MG63 (cell line): ENCODE measurements around the gene RAB3A. TPM values are rescaled to one million over a fixed set of nuclear protein-coding genes. Genes with fewer than 3 reads are reported as not detected.

Experiments used
- DNase-seq: peaks from one replicate; pipeline ENCODE4 v3.0.0-alpha.2; 2020
- H3K27me3 ChIP-seq: fragments of 250-450 bp; sonication (Bioruptor Pico); 2 replicates; pipeline ENCODE4 v1.5.1; 2020; ENCODE audit warnings: mild to moderate bottlenecking, moderate library complexity
- H3K36me3 ChIP-seq: fragments of 250-450 bp; sonication (Bioruptor Pico); 2 replicates; pipeline ENCODE4 v1.5.1; 2020; ENCODE audit warnings: mild to moderate bottlenecking, moderate library complexity
- H3K4me3 ChIP-seq: fragments of 250-450 bp; sonication (Bioruptor Pico); 2 replicates; pipeline ENCODE4 v1.5.1; 2020; ENCODE audit warnings: mild to moderate bottlenecking, moderate library complexity
- H3K9me3 ChIP-seq: fragments of 250-450 bp; sonication (Bioruptor Pico); 2 replicates; pipeline ENCODE4 v1.5.1; 2020; ENCODE audit warnings: mild to moderate bottlenecking, moderate library complexity
- total RNA-seq: library from RNA; depleted of rRNA; stranded (reverse); fragments of >200 nt; shearing (Covaris generic); gene quantifications from 2 replicates; pipeline ENCODE4 v1.2.3, GENCODE V29; 2014; ENCODE audit warnings: low replicate concordance; rRNA removed

RAB3A gene
- total RNA-seq, result 0.99 TPM in 1 of 2 replicates, not detected in the other

DNA sequence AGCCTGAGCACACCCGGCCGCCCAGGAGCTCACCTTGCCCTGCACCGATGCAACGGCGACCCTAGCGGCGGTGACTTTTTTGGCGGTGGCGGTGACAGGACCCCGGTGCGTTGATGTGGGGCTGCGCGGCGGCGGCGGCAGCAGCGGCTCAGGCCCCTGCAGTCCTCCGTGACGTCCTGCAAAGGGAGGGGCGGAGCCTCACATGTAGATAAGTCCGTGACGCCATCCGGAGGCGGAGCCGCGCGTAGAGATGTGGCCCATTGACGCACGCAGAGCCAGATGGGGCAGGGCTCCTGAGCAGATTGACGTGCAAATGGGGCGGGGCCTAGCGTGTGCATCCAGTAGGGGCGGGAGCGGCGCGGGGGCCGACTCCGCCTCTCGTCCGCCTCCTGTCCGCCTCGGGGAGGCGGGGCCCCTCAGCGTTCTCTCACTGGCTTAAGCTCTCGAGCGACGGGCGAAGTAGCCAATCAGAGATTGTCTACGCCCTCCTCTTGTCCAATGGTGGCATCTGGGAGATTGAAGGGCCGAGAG, at the start of gene RAB3A:
TSS of gene RAB3A (minus strand) at position 180 of the 531 bp plus-strand sequence. CDS start 1,302 bp downstream, outside the sequence.
- Histone ChIP-seq H3K4me3 (peak within 1 kb of the TSS; percentile 86), H3K36me3 (peaks cover 14% of the 10 kb centered on the region), H3K9me3 (no peaks in the 10 kb centered on the region), H3K27me3 (no peaks in the 10 kb centered on the region)
- DNase-seq, result peak; percentile 100

GRCh38 chr19:18253130-18253529, 49.3 kb upstream of the RAB3A start:
- Histone ChIP-seq H3K27me3 (no peaks in the 10 kb centered on the region), H3K9me3 (no peaks in the 10 kb centered on the region), H3K4me3 (no peak overlapping the region), H3K36me3 (no peaks in the 10 kb centered on the region)
- no peak for DNase-seq

DNA sequence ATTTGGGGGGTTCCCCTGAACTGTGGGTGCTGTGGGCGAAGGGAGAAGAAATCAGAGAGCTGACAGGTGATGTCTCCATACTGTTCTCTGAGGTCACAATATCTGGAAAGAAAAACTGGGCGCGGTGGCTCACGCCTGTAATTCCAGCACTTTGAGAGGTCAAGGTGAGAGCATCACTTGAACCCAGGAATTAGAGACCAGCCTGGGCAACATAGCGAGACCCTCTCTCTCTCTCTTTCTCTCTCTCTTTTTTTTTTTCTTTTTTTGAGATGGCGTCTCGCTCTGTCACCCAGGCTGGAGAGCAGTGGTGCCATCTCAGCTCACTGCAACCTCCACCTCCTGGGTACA, 48.5 kb upstream of the RAB3A start:
- Histone ChIP-seq H3K9me3 (no peaks in the 10 kb centered on the region), H3K36me3 (no peaks in the 10 kb centered on the region), H3K27me3 (no peaks in the 10 kb centered on the region), H3K4me3 (no peak overlapping the region)
- no peak for DNase-seq

- DNase-seq, result peak; percentile 46
- H3K36me3 ChIP-seq, result no peaks in the 10 kb centered on the region
- H3K27me3 ChIP-seq, result no peaks in the 10 kb centered on the region
- H3K9me3 ChIP-seq, result no peaks in the 10 kb centered on the region
- H3K4me3 ChIP-seq, result no peak overlapping the region
Measured at GRCh38 chr19:18251587-18252369, 47.9 kb upstream of the RAB3A start.

GRCh38 chr19:18249834-18250233, 46.0 kb upstream of the RAB3A start:
- Histone ChIP-seq H3K9me3 (no peaks in the 10 kb centered on the region), H3K4me3 (no peak overlapping the region), H3K36me3 (no peaks in the 10 kb centered on the region), H3K27me3 (no peaks in the 10 kb centered on the region)
- DNase-seq, result no peak

GRCh38 chr19:18245297-18245696, 41.5 kb upstream of the RAB3A start:
- H3K9me3 ChIP-seq, result no peaks in the 10 kb centered on the region
- no peak overlapping the region for H3K4me3 ChIP-seq
- DNase-seq, result no peak
- H3K27me3 ChIP-seq, result no peaks in the 10 kb centered on the region
- no peaks in the 10 kb centered on the region for H3K36me3 ChIP-seq

- Histone ChIP-seq H3K9me3 (no peaks in the 10 kb centered on the region), H3K36me3 (no peaks in the 10 kb centered on the region), H3K27me3 (peaks cover 10% of the 10 kb centered on the region), H3K4me3 (no peak overlapping the region)
- no peak for DNase-seq
Measured at GRCh38 chr19:18239303-18239702, 35.5 kb upstream of the RAB3A start.

DNA sequence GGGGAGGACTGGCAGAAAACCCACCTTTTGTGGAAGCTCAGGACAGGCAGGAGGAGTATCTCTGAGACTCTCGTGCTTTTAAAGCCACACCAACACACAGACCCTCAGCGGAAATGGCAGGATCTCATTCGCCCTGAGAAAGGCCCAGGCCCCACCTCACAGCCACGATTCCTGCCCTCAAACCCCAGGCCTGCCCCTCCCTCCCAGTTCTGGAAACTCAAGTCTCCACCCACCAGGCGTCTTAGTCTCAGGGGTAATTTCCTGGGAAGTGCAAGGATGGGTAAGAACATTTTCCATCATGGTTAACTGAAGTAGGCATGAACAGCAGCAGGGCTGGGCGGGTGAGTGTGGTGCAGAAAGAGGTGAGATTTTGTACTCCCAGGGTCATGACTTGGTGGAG, 30.4 kb upstream of the RAB3A start:
- H3K9me3 ChIP-seq, result peaks cover 6% of the 10 kb centered on the region
- DNase-seq, result no peak
- peaks cover 10% of the 10 kb centered on the region for H3K27me3 ChIP-seq
- H3K4me3 ChIP-seq, result no peak overlapping the region
- no peaks in the 10 kb centered on the region for H3K36me3 ChIP-seq

GRCh38 chr19:18233224-18233825, 29.5 kb upstream of the RAB3A start:
- Histone ChIP-seq H3K4me3 (no peak overlapping the region), H3K27me3 (peaks cover 8% of the 10 kb centered on the region), H3K9me3 (peaks cover 6% of the 10 kb centered on the region), H3K36me3 (no peaks in the 10 kb centered on the region)
- peak; percentile 48 for DNase-seq

GRCh38 chr19:18232540-18233223, 28.8 kb upstream of the RAB3A start:
- no peak for DNase-seq
- H3K9me3 ChIP-seq, result peaks cover 6% of the 10 kb centered on the region
- H3K4me3 ChIP-seq, result no peak overlapping the region
- H3K36me3 ChIP-seq, result no peaks in the 10 kb centered on the region
- H3K27me3 ChIP-seq, result peaks cover 8% of the 10 kb centered on the region

GRCh38 chr19:18231775-18232174, 27.9 kb upstream of the RAB3A start:
- Histone ChIP-seq H3K36me3 (no peaks in the 10 kb centered on the region), H3K27me3 (peaks cover 8% of the 10 kb centered on the region), H3K4me3 (no peak overlapping the region), H3K9me3 (peaks cover 6% of the 10 kb centered on the region)
- DNase-seq, result no peak

DNA sequence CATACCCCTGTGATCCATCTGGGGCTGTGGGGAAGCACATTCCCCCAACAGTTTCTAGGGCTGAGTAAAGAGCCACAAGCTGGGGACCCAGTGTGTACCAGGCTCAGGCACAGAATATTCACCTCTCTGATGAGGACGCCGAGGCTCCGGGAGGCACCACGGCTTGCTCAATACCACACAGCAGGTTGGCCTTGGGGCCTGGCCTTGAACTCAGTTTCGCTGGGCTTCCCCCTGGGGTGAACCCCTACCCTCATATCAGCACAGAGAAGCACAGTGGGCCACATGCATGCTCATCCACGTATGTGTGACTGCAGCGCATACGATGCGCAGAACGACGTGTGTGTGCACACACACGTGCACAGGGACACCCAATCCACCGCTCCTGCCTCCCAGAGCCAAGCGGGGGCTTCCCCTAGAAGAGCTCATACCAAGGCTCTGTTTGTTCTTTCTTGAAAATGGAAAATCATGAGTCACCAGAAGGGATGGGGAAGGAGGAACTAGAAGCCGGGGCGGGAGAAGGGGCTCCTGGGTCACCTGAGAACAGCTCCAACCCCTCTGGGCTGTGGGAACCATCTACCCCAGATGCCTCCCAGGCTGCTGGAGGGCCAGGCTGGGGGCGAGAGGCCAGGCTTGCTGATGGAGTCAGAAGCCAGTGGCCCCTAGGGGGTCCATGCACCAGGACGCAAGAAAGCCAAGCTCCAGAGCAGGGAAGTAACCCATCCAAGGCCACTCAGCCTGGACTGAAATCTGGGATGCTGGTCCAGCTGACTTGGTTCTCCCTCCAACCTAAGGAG, 27.3 kb upstream of the RAB3A start:
- H3K36me3 ChIP-seq, result no peaks in the 10 kb centered on the region
- H3K9me3 ChIP-seq, result peaks cover 6% of the 10 kb centered on the region
- H3K4me3 ChIP-seq, result no peak overlapping the region
- DNase-seq, result no peak
- H3K27me3 ChIP-seq, result peaks cover 8% of the 10 kb centered on the region

DNA sequence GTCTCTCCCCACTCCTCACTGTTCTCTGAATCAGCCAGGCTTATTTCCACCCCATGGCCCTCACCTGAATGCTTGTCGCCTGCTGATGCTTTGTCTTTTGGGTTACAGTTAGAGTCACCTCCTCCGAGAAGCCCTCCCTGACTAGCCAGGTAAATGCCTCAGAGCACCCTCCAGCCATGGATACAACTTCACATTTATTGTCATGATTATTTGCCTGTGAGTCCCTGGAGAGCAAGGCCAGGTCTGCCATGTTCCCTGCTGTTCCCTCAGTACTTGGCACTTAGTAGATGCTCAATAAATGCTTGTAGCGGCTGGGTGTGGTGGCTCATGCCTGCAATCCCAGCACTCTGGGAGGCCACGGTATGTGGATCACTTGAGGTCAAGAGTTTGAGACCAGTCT, 26.1 kb upstream of the RAB3A start:
- no peak for DNase-seq
- Histone ChIP-seq H3K4me3 (no peak overlapping the region), H3K36me3 (no peaks in the 10 kb centered on the region), H3K27me3 (peaks cover 8% of the 10 kb centered on the region), H3K9me3 (peaks cover 6% of the 10 kb centered on the region)

GRCh38 chr19:18229474-18229873, 25.6 kb upstream of the RAB3A start:
- no peak for DNase-seq
- H3K4me3 ChIP-seq, result no peak overlapping the region
- H3K9me3 ChIP-seq, result peaks cover 6% of the 10 kb centered on the region
- peaks cover 8% of the 10 kb centered on the region for H3K27me3 ChIP-seq
- H3K36me3 ChIP-seq, result no peaks in the 10 kb centered on the region

DNA sequence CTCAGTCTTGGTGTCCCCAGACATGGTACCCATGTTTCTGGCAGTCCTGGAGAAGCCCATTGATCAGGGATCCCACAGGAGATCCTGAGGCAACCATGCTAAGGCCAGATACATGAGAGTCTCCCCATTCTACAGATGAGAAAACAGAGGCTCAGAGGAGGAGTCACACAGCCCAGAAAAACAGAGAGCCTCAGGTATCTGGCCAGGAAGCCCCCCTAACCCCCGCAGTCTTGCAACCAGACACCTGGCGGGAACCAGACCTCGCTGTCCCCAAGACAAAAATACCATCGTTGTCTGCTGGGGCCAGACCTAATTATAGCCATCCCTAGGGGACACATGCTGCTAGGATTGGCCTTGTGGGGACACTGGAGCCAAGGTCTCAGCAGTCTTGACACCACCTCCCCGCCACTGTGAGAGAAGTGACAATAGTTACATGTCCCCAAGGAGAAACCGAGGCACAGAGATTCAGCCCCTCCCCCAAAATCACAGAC, 24.0 kb upstream of the RAB3A start:
- no peak for DNase-seq
- Histone ChIP-seq H3K4me3 (no peak overlapping the region), H3K36me3 (no peaks in the 10 kb centered on the region), H3K27me3 (peaks cover 8% of the 10 kb centered on the region), H3K9me3 (no peaks in the 10 kb centered on the region; the same call in 1 of the 2 replicates)

DNA sequence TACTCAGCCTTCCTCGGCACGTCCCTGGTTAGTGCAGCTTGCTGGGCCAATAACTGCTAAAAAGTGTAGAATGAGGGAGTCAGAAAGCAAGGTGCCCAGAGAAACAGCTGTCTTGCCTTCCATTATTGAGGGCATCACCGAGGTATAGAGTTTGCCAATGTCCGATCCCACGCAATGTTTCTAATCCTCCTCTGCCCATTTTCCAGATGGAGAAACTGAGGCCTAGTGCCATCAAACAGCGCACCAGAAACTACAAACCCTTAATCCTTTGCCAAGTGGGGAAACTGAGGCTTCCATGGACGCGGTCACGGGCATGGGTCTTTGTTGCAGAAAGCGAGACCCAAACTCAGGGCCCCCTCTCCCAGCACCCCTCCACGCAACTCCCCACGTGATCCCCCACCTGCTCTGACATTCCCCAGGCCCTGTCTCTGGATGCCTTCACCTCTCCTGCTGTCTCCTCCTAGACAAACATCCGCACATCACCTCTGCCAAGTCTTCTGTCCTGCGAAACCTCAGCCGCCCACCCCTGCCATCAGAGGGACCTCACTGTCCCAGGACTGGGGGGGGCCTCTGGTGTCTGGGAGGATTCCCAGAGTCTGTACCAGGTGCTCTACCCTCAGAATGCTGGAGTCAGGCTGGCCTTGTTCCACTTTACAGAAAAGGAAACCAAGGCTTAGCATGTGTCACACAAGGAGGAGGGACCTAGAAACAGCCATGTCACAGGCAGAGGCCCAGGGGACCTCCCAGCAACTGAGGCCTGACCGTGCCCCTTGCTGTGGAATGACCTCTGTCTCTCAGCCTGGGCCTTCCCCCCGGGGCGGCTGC, 23.3 kb upstream of the RAB3A start:
- no peaks in the 10 kb centered on the region for H3K36me3 ChIP-seq
- no peak overlapping the region for H3K4me3 ChIP-seq
- H3K9me3 ChIP-seq, result no peaks in the 10 kb centered on the region
- no peak for DNase-seq
- peaks cover 8% of the 10 kb centered on the region for H3K27me3 ChIP-seq
